NB4 (cell line): ENCODE results near the gene RPS29.

Experiments used
- CTCF ChIP-seq: IDR thresholded peaks from one replicate; pipeline ENCODE4 v1.5.1; 2012; ENCODE audit warnings: low read depth, low read length
- MAX ChIP-seq: IDR thresholded peaks from 2 replicates; pipeline ENCODE4 v1.6.1; 2011; ENCODE audit warnings: low read depth, low read length
- MYC ChIP-seq: IDR thresholded peaks from 2 replicates; pipeline ENCODE4 v1.6.1; 2011; ENCODE audit warnings: low read depth, low read length
- POLR2A ChIP-seq: IDR thresholded peaks from 2 replicates; pipeline ENCODE4 v1.6.1; 2011; ENCODE audit warnings: mild to moderate bottlenecking; ENCODE audit not compliant: insufficient read length; ENCODE audit errors: extremely low read depth

- TF ChIP-seq CTCF, result no peak
- TF ChIP-seq POLR2A, result no peak
- TF ChIP-seq MAX, result no peak
- TF ChIP-seq MYC, result no peak
Measured at GRCh38 chr14:49615776-49616175, 29.6 kb upstream of the RPS29 start.
